AG09309 (cell line): ENCODE measurements around the gene ZAP70.
A peak's percentile ranks its signal among the peaks of the same experiment; 100 is the strongest.

Experiments
- DNase-seq: peaks from one replicate; pipeline ENCODE4 v3.0.0-alpha.2; 2010; ENCODE audit warnings: low read depth
- H3K4me3 ChIP-seq: 2 replicates; pipeline ENCODE4 v1.5.1; 2011; ENCODE audit warnings: mild to moderate bottlenecking, low read depth, low read length, moderate library complexity; ENCODE audit not compliant: control insufficient read depth
- CTCF ChIP-seq: IDR thresholded peaks from 2 replicates; pipeline ENCODE4 v1.5.1; 2011; ENCODE audit warnings: mild to moderate bottlenecking, low read depth, low read length, inconsistent platforms; ENCODE audit not compliant: insufficient read depth, control insufficient read depth; ENCODE audit errors: missing control alignments

The ZAP70 gene

DNA sequence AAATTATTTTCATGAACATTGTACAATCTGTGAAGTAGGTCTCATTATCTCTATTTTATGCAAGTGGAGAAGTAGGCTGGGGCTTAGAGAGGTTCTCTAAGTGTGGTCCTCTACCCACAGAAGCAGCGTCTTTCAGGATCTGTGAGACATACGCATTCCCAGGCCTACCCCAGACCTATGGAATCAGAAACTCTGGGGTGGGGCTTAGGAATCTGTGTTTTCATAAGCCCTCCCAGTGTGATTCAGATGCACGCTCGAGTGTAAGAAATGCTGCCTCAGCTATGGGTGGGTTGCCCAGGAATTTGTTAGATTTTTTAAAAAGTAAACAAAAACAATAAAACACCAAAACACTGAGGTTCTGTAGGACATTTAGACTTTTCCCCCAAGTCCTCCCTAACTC, 14.8 kb upstream of the ZAP70 start:
- no peak for TF ChIP-seq CTCF
- no peak for DNase-seq
- no peak overlapping the region for H3K4me3 ChIP-seq

GRCh38 chr2:97699765-97700444, 13.5 kb upstream of the ZAP70 start:
- peak; percentile 20 for DNase-seq
- no peak overlapping the region for H3K4me3 ChIP-seq
- TF ChIP-seq CTCF: peak; percentile 84

DNA sequence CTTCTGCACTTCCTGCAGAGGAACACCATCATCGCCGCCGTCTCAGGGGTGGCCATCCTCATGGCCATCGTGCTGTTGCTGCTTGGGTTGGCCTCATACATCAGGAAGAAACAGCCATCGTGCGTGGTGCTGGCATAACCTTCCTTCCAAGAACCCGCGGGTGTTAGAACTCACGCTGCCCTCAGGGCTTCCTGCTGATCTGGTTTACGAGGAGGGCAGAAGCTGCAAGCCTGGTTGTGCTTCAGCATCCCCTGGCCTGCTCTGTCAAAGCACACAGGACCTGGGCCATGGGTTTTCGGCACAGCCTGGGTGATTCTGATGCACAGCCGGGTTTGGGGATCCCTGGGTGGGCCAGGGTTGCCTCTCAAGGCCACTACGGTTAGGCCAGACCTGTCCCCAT, 12.2 kb upstream of the ZAP70 start:
- DNase-seq: no peak
- no peak for TF ChIP-seq CTCF
- H3K4me3 ChIP-seq: no peak overlapping the region

DNA sequence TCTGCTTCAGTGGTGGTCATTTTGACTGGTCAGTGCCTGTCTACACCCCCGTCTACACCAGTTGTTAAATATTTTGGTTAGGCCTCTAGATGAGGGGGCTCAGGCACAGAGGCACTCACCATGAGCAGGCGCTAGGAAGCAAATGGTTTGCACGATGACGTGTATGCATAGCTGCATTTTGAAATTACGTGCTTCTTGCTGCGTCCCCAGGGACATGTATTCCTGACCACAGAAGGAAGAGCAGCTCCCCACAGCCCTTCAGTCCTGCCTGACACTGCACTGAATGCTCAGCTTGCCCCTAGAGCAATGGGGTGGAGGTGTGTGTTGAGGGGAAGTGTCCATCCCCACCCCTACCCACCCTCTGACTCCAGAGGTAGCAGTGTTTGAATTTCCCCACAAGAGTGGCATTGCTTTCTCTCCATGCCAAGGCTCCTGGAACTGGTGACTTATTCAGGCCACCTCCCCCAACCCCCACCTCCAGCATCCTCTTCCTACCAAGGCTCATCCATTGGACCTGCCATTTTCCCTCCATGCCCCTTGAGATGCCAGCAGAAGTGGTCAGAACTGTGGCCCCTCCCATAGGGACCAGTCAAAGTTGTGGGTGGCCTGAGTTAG, 11.4 kb upstream of the ZAP70 start:
- no peak for TF ChIP-seq CTCF
- H3K4me3 ChIP-seq: no peak overlapping the region
- DNase-seq: no peak

DNA sequence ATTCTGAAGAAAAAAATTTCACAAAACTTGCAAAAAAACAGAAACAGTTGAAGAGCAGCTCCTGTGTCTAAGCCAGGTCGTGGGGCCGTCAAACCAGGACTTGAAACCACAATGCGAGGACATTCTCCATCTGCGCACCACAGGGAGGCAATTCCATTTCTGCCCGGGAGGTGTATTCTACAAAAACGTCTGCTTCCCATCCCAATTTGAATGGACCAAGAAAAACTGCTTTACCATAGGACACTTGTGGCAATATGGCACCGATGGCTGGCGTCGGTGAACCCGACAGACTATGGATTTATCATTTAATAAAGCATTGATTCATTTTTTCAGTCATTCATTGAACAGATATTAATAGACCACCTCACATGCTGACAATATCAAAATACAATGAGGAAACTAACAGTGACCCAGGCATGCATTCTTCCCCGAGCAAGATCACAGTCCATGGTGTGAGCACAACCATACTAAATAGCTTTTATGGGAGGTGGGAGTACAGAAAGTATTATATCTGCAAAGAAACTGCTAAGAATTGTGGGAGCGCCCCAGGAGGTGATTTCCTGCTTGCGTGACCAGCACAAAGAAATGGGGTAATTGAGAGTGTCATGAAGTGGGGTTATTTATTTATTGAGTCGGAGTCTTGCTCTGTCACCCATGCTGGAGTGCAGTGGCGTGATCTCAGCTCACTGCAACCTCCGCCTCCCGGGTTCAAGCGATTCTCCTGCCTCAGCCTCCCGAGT, 10.5 kb upstream of the ZAP70 start:
- no peak for TF ChIP-seq CTCF
- H3K4me3 ChIP-seq: no peak overlapping the region
- no peak for DNase-seq

- TF ChIP-seq CTCF: no peak
Measured at GRCh38 chr2:97703741-97704140, 9.6 kb upstream of the ZAP70 start.

More at GRCh38 chr2:97703741-97704140, 9.6 kb upstream of the ZAP70 start:
- no peak overlapping the region for H3K4me3 ChIP-seq
- DNase-seq: no peak
